Renal cortical epithelial cell (primary cell): ENCODE results near the gene ERBB4. TPM values are rescaled to one million over a fixed set of nuclear protein-coding genes. Genes with fewer than 3 reads are reported as not detected.

Source experiments
- DNase-seq: peaks from one replicate; pipeline ENCODE4 v3.0.0-alpha.2; 2011; ENCODE audit warnings: low read depth
- total RNA-seq: library from RNA; depleted of rRNA; stranded (reverse); fragments of >200 nt; gene quantifications from 2 replicates; pipeline ENCODE4 v1.2.3, GENCODE V29; 2014

The ERBB4 gene
- total RNA-seq, 1 donor from 2014 or later, result 40.7 TPM

DNA sequence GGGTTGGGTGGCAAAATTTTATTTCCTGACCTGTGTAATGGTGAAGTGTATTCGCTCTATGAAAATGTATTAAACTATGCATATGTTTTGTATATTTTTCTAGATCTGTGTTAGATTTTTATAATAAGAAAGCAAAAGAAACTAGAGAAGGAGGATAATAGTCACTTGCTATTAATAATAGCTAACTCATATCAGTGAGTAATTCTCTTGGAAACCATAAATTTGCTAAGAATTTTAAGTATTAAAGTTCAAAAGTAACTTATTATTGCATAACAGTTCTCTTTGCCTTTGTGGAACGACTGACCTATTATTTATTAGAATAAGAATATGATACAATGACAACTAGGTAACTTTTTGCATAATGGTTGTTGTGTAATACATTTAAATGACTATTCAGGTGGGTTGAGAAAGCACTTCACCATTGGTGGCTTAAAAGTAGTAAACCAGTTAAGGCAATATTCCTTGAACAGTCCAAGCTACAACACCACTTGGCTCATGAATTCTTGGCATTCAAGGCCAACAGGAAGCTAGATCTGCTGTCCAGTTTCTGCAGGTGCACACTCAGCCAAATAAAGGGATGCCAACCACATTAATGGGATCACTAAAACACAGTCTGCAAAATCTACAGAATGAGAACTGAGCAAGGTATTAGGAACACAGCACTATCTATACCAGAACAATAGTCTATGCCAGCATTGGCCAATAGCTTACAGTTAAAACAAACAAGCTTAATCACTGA is 1060.9 kb downstream of the ERBB4 start:
- peak; percentile 7 for DNase-seq

DNA sequence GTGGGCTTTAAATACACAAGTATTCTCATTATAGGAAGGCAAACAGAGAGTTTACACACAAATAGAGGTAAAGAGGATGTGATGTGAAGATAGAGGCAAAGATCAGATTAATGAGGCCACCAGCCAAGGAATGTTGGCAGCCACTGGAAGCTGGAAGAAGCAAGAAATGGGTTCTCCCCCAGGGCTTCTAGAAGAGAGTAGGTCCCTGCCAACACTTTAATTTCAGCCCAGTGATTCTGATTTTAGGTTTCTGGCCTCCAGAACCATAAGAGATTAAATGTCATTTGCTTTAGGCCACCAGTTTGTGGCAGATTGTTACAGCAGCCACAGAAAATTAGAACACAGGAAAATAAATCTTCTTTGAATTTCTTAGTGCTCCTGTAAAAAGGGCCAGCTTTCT is 1065.5 kb downstream of the ERBB4 start:
- no peak for DNase-seq

DNA sequence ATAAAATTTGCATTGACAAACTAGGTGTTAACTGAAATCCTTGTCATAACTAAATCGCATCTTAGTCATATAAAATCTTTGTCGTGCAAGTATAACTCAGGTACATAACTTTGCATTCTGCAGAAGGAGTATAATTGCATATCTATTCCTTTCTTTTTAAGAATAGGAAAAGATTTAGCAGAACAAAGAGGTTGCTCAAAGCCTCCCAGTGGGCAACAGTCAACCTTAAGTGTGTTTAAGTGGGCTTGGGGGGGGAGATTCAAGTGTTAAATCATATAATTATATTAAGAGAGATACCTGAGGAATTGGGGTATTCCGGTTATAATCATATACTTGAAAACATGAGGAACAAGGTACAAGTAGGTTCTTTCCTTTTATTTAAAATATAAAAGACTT is 1068.9 kb downstream of the ERBB4 start:
- no peak for DNase-seq

DNA sequence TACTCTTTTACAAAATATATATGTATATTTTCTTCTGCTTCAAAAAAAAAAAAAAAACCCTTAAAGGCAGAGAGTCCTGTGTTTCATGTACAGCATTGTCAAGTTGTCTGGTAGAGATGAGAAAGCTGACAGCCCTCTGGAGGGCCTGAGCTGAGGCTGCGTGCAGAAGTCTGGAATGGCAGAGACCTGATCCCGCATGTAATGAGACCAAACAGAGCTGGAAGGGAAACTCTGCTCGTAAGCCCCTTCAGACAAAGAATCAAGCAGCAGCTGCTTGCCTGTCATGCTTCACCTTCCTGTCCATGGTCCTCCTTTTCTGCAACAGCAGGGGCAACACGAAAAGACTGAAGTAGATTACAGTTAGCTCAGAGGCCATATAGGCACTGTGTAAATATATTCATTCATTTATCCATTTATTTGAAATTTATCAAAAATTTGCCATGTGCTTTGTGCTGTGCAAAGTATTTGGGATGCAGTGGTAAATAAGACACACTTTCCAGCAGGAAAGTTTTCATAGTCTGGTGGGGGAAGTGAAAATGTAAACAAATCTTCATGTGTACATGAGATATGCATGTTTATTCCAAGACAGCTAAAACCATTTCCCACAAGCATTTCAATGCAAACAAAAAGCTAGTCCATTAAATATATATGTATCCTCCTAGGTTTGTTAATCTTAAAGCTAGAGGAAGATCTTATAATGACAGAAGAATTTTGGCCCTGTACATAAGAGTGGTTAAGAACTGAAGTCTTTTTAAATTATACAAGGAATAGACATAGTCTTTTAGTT is 1069.5 kb downstream of the ERBB4 start:
- no peak for DNase-seq

DNA sequence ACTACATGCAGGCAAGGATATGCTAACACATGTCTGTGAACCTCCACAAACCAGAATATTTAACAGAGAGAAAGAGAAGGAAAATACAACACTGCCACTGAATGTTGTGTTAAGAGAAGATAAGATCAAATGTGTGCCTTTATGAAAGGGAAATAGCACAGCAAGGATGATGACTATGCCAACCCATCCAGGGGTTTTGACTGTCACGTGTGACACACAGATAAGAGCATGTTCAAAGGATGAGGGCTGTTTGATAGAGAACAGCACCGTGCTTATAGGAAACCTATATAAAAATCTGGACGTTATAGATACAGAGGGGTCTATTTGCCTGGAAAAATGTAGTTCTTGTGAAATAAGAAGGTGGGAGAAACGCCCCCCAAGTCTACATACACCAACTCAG is 1070.4 kb downstream of the ERBB4 start:
- DNase-seq, result no peak

DNA sequence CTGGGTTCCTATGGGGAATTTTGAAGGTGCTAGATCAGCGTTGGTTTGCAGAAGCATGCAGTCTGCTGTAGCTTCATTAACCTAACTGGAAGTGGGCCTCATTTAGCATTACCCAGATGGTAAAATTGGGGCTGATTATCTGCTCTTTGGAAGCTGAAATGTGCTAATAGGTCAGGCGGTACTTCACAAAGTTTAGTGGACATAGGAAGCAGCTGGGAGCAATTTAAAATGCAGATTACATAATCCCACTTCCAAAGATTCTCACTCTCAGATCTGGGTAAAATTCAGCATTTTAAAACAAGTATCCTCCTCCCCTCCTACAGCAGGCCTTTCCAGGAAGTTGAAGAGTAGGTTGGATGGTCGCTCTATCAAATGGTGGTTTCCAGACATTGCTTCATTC is 1075.2 kb downstream of the ERBB4 start:
- DNase-seq, result no peak

DNA sequence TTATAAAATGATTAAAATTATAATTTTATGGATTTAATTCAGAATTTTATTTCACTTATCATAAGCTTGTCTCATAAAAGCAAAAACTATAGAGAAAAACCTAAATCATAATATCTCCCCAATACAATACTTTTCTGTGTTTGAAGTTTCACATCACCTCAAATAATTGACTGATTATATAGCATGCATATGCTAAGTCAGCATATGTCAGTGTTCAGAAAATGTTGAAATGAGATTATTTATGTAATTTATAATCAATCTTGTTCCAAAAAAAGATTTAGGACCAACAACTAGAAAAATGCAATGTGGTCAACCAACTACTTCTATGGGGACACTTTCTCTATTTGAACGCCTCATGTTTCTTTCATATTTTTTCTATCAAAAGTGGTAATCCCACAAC is 1079.6 kb downstream of the ERBB4 start:
- DNase-seq, result no peak

DNA sequence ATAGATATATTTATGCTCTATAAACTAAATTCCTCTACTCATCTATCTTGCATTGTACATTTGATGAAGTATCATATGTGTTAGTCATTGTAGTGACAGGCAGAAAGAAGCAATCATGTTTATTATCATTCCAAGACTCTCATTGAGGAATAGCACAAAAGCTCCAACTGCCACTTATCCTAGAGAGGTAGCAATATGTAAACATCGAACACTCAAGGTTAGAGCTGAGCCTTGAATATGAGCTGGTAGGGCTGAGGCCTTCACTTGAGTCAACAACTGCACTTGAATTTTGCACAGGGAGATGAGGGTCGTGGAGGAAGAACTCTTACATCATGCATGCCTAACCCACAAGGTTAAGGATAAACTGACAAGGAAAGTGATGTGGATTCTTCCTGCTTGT is 1081.3 kb downstream of the ERBB4 start:
- no peak for DNase-seq

DNA sequence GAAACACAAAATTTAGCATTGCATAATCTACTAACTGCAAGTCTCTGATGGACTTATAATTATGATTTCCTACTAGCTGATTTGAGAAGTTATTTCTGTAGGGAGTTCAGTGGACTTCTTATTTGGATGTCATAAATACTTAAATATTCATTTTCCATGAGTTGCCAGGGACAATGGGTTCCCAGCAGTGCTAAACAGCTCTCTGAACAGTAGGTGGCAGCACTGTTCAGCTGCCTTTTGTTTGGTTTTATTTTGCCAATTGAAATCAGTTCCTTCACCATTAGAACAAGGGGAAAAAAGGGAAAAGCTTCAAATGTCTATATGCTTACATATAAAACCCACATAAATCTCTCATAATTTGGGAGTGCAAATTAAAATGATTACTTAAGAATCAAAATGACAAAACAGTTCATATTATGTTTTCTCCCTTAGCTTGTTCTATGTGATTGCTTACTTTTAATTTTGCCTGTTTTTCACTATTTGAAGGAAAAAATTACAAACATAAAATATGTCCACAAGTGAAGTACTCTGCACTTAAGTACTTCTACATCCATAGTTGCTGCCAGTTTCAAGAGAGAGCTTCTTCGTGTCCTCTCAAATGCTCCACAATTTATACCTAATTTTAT is 1083.3 kb downstream of the ERBB4 start:
- DNase-seq, result peak; percentile 48

DNA sequence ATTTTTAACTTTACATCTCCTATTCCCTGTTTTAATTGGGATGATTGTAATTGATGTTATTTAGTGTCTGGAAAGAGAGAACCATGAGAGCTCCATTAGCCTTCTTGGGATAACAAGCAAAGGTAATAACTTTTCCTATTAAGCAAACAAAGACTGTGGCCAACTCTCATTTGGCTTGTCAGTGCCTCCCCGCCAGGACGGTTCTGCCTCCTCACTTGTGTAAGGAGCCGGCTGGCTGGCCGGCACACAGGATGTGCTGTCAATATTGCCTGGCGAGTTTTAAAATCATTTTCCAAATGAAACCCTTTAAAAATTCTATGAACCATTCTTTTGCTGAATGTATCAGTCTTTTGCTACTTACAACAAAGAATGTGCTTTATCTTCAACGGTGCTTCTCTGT is 1083.9 kb downstream of the ERBB4 start:
- DNase-seq, result no peak

DNA sequence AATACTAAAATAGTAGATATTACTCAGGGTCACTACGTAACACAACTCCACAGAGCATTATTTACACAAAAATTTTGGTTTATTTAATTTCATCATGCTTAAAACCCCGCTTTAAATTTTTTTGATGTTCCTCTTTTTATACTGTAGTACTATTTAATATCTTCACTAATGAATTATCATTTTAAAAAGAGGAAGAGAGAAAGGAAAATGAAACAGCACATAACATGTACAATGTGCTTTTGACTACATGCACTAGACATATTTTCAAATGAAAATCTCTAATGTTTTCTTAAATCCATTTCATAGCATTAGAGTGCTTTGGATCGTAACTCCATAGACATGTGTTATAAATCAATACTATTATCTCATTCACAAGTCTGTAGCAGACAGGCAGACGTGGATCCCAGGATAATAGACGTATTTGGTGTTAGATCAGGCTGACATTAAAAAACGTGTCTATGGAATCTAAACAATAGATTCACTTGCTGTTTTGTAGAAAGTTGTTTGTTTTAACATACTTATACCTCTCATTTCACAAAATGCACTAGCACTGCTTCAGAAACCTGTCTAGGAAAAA is 1085.2 kb downstream of the ERBB4 start:
- no peak for DNase-seq

DNA sequence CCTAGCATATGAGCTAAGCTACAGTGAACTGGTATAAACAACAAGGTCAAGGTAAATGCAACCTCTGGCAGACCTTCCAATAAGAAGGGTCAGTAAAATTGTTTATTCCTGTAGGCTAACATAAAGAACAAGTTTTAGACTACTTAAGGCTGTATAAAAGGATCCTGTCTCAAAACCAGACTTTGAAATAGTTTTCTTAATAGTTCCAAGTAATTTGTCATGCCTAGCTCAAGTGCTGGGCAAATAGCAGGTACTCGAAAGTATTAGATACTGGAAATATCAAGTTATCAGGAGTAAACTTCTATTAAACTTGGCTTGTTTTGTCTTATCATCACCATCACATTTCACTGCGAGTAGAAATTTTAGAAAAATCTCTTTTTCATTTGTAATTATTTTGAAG is 1087.0 kb downstream of the ERBB4 start:
- no peak for DNase-seq

DNA sequence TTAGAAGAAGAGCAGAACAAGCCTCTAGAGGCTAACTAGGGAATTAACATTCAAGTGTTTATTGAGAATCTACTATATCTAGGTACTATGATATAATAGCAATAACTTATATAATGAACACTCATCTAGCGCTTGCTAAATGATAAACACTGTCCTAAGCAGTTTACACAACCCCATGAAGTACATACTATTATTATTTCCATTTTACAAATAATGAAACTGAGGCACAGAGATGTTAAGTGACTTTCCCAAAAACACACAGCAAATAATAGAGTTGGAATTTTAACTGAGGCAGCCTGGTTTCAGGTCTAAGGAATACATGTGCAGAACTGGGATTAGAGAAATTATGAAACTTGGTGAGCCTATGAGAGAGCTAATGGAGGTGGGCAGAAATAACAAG is 1088.8 kb downstream of the ERBB4 start:
- no peak for DNase-seq

DNA sequence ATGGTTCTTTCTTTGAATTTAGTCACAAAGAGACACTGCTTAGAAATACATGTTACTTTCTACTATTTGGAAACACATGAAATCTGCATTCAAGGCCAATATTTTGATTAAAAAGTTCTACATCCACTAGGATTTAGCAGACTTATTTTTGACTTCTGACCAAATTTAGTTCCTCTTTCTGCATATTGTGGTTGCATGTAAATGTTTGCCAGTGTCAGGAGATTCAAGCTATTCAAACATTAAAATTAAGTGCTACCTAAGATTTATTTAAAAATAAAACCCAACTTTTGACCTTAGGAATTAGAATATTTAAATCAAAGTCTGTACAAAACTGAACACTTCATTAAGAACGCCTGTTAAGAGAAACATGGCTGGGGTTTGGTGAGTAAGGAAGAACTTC is 1091.1 kb downstream of the ERBB4 start:
- no peak for DNase-seq

DNA sequence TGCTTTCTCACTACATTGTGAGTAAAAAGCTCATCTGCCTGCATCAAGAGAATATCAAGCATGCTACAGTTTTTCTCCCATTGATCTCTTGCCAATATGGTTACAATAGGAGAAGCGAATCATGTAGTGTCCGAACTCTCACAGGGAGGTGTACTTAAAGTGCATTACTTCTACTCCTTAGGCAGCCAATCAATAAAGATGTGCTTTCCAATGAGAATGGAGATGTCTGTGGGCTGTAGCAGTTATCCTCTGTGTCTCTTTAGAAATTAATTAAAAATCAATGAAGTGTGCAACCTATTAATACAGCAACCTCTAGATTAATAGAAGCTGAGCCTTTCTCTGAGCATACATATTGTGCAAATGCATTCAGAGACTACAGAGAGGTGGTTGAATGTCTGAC is 1098.5 kb downstream of the ERBB4 start:
- no peak for DNase-seq

DNA sequence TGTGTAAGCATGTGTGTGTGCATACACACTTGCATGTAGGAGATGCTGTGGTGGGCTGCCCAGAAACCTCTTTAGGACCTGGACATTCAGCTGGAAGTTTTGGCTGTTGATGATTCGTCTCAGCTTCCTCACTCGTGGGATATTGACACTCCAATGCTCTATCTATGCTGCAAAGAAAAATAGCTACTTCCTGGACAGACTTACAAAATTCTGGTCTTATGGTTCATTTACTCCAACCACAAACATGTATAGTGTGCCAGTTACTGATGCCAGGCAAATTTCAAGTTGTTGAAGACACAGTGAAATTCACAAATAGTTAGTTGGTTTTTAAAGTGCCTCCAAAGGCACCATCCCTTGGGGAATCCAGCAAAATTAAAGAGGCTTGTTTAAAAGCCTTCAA is 1099.6 kb downstream of the ERBB4 start:
- DNase-seq, result peak; percentile 58

DNA sequence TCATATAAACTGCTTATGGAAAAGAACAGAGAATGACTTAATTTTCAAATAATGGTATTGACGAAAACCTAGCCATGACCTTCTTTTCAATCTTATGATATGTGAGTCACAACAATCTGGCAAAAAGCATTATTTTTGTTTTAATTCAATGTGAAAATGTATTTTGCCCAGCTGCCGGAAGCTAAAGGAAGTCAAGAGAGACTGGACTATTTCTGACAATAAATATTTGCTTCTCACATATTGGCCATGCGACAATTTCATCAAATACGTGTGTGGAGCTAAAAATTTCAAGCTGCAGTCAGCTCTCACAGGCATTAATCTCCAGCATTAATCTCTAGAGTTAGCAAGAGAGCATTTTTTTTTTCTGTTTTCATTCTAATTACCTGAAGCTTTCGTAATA is 1101.2 kb downstream of the ERBB4 start:
- DNase-seq, result no peak

DNA sequence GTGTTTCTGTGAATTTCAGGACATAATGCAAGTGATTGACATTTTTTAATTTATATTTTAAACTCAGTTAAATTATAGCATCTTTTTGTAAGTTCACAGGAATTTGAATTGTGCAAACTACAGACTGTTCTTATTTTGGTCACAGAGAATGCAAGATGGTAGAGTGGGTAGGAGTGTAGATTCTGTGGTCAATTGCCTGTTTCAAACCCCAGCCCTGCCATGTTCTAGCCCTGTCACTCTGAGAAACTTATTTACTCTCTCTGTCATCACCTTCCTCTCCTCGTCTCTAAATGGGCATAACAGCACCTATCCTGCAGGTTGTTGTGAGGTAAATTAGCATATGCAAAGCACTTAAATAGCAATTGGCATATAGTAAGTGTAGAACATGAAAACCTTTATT is 1102.4 kb downstream of the ERBB4 start:
- DNase-seq, result no peak

DNA sequence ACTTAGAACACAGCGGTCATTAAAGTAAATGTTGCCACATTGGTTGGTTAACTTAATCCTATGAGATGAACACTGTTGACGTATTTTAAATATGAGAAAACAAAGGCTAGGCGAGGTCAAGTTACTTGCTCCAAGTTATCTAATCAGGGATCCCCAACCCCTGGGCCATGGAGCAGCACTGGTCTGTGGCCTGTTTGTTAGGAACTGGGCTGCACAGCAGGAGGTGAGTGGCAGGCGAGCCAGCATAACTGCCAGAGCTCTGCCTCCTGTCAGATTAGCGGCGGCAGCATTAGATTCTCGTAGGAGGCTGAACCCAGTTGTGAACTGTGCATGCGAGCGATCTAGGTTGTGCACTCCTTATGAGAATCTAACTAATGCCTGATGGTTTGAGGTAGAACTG is 1103.3 kb downstream of the ERBB4 start:
- no peak for DNase-seq

DNA sequence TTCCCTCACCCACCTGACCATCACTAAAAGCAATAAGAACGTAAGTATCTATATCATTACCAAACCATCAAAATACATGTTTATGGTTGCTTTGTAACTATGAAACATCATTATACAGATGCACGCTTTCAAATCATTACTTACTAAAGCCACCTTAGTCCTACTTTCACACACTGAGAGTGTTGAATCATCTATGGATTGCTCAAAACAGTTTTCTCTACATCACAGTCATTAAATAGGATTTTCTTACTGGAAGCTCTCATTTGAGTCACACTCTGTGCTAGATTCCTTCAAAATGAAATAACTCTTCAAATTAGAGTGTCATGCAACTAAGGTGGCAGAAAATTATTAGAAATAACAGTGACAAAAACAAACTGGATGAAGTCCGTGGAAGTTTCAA is 1103.8 kb downstream of the ERBB4 start:
- peak; percentile 52 for DNase-seq

DNA sequence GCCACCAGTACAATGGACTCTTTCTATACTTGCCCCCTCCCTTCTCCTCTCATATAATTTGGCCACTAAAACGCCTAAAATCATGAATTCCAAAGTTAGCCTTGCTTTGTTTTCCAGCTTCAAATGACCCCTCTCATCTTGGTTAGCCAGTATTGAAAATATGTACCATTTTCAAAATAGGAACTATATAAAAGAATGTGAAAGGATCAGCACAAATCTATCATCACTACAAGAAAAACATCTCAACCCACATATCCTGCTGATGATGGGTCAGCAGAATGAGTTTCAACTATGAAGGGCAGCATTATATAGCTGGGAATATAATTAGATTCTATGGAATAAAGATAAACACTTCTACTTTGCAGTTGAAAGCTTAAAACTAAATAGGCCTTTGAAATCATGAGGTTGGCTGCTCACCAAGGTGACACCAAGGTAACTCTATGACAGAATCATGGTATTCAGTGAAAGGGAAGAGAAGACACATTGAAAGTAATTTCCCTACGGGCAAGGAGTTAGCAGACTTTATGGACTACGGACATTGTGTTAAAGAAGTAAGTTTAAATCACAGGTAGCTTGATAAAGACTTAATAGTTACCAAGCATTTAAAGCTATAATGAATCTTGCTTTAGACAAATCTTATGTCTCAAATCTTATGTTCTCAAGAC is 1109.2 kb downstream of the ERBB4 start:
- no peak for DNase-seq

DNA sequence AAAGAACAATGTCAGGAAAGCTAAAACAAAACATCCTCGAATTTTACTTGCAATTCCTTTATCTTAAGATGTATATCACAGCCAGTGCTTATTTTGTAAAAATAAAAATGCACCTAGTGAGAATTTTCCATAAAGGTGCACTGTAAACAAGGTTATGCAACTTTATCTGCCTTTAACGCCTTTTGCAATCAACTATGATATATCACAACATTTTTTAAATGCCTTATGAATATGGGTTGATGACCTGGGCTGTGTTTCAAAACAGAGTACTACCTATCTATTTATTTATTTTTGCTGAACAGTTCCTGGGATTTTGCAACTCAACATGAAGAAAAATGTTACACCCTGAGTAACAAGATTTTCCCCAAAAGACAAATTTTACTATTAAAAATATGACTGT is 1112.4 kb downstream of the ERBB4 start:
- no peak for DNase-seq
